ENCODE measurements around the gene MRPS35.

MRPS35 gene

GRCh38 chr12:27673101-27673718 is 37.4 kb upstream of the MRPS35 start:
- DNase-seq (ENCODE audit: extremely low read depth, low read depth), result no peak
- H3K4me3 ChIP-seq (replicated peaks; ENCODE audit: low read depth, low read length), result no peak overlapping the region
- TF ChIP-seq, protein P1, sequence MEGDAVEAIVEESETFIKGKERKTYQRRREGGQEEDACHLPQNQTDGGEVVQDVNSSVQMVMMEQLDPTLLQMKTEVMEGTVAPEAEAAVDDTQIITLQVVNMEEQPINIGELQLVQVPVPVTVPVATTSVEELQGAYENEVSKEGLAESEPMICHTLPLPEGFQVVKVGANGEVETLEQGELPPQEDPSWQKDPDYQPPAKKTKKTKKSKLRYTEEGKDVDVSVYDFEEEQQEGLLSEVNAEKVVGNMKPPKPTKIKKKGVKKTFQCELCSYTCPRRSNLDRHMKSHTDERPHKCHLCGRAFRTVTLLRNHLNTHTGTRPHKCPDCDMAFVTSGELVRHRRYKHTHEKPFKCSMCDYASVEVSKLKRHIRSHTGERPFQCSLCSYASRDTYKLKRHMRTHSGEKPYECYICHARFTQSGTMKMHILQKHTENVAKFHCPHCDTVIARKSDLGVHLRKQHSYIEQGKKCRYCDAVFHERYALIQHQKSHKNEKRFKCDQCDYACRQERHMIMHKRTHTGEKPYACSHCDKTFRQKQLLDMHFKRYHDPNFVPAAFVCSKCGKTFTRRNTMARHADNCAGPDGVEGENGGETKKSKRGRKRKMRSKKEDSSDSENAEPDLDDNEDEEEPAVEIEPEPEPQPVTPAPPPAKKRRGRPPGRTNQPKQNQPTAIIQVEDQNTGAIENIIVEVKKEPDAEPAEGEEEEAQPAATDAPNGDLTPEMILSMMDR (IDR thresholded peaks at IDR 0.05; ENCODE audit: low read depth, low read length, missing control alignments), result no peak

DNA sequence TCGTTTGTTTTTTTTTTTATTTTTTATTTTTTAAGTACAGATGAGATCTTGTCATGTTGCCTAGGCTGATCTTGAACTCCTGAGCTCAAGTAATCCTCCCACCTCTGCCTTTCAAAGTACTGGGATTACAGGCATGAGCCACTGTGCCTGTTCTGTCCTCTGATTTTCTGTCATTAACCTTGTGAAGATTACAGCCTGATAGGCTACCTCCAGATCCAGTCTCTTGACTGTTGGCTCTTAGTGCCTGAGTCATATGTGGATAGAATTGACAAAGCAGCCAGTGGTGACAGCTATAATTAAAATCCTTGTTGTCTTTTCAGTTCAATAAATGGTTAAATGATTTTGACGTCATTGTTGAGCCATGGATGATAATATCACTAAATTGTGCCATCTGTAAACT is 35.6 kb upstream of the MRPS35 start:
- DNase-seq (ENCODE audit: extremely low read depth, low read depth), result no peak
- no peak overlapping the region for H3K4me3 ChIP-seq (replicated peaks; ENCODE audit: low read depth, low read length)
- TF ChIP-seq, protein P1 (IDR thresholded peaks at IDR 0.05; ENCODE audit: low read depth, low read length, missing control alignments), result no peak

DNA sequence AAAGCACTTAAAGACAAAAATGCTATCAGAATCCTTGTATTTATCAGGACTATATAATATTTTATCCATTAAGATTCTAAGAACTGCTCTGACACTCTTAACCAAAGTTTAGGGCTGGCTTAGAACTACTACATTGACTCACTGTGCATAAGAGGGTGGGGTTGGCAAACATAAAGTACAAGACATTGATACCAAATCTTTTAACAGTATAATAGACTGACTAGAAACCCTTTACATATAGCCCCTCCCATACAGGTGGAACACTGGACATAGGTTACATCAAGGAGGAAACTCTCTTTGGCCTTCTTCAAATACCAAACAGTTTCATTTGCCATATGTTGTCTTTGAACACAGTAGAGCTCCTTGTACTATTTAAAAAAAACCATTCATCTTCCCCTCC is 30.0 kb upstream of the MRPS35 start:
- H3K4me3 ChIP-seq (replicated peaks; ENCODE audit: low read depth, low read length), result no peak overlapping the region
- TF ChIP-seq, protein P1 (IDR thresholded peaks at IDR 0.05; ENCODE audit: low read depth, low read length, missing control alignments), result no peak
- no peak for DNase-seq (ENCODE audit: extremely low read depth, low read depth)

- TF ChIP-seq, protein P1 (IDR thresholded peaks at IDR 0.05; ENCODE audit: low read depth, low read length, missing control alignments), result no peak
- no peak overlapping the region for H3K4me3 ChIP-seq (replicated peaks; ENCODE audit: low read depth, low read length)
- DNase-seq (ENCODE audit: extremely low read depth, low read depth), result no peak
Observed at GRCh38 chr12:27682534-27682933, 28.1 kb upstream of the MRPS35 start.

GRCh38 chr12:27685274-27685673 is 25.4 kb upstream of the MRPS35 start:
- H3K4me3 ChIP-seq (replicated peaks; ENCODE audit: low read depth, low read length), result no peak overlapping the region
- TF ChIP-seq, protein P1 (IDR thresholded peaks at IDR 0.05; ENCODE audit: low read depth, low read length, missing control alignments), result no peak
- DNase-seq (ENCODE audit: extremely low read depth, low read depth), result no peak

GRCh38 chr12:27686147-27686546 is 24.5 kb upstream of the MRPS35 start:
- H3K4me3 ChIP-seq (replicated peaks; ENCODE audit: low read depth, low read length), result no peak overlapping the region
- DNase-seq (ENCODE audit: extremely low read depth, low read depth), result no peak
- TF ChIP-seq, protein P1 (IDR thresholded peaks at IDR 0.05; ENCODE audit: low read depth, low read length, missing control alignments), result no peak

GRCh38 chr12:27688671-27689070 is 22.0 kb upstream of the MRPS35 start:
- DNase-seq (ENCODE audit: extremely low read depth, low read depth), result no peak
- TF ChIP-seq, protein P1 (IDR thresholded peaks at IDR 0.05; ENCODE audit: low read depth, low read length, missing control alignments), result no peak
- H3K4me3 ChIP-seq (replicated peaks; ENCODE audit: low read depth, low read length), result no peak overlapping the region

All from HFF-Myc (cell line).